ENCODE measurements around the gene TRIOBP. TPM values are rescaled to one million over a fixed set of nuclear protein-coding genes. Genes with fewer than 3 reads are reported as not detected.

TRIOBP gene
- total and polyA plus RNA-seq, 2 of the 4 experiments (the other 2 are of a cell fraction): 46.4 to 69.8 TPM

DNA sequence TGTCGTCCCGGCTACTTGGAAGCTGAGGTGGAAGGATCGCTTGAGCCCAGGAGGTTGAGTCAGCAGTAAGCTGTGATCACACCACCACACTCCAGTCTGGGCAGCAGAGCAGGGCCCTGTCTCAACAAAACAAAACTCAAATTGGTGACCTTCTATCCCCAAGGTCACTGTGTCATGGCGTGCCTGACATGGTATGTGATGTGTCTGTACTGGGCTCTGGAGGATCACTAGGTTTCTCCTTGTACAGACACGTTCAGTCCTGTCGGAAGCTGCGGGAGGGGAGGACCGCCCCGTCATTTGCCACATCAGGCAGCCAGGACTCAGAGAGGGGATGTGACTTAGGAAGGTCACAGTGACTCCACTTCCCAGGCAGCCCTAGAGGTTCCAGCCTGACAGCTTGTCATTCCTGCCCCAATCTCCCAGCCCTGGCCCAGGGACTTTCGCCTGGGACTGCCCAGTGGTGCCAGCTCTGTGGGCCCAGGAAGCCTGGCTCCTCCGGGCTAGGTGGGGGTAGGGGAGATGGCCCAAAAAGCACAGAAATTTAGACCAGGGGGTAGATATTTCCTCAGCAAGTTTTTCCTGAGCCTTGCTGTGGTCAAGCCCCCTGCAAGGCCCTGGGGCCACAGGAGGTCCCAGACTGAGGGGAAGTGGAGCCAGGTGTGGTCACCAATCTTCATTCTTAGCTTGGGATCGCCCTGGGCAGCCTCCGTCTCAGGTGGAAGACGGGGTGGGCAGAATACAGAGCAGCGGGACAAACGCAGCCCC lies 53.2 kb downstream of the TRIOBP start:
- intact Hi-C loops (cut with micrococcal nuclease): no loop called here
- no CpG with 5 or more reads among the region's 16 CpGs for WGBS, 2 experiments (ENCODE audit: extremely low coverage in 2 of 2, insufficient read length in 1 of 2)
- Histone ChIP-seq H2AK5ac (ENCODE audit: low read depth, low read length) (peak overlapping the region; percentile 92), H3K79me1 (ENCODE audit: low read depth in 1 of 2, low read length in 2 of 2) (peaks cover 34 to 81% of the 10 kb centered on the region in 2 experiments), H3K27me3 (ENCODE audit: control insufficient read depth, insufficient read depth, low read length) (no peaks in the 10 kb centered on the region), H4K8ac (ENCODE audit: low read depth in 2 of 2, low read length in 2 of 2) (peak overlapping the region in 1 of 2 experiments; percentile 69; a peak in 1 of 4 replicates), H2BK20ac (ENCODE audit: low read depth, low read length) (peak overlapping the region; percentile 67; the same call in 1 of the 2 replicates), H2AK9ac (replicated peaks; ENCODE audit: low read depth, low read length, poor library complexity) (peak overlapping the region; percentile 73), H4K5ac (ENCODE audit: low read depth, low read length) (peak overlapping the region; percentile 13; the same call in 1 of the 2 replicates), H2BK5ac (ENCODE audit: low read depth, low read length, poor library complexity, severe bottlenecking) (peak overlapping the region; percentile 64), H3K9ac (ENCODE audit: low read depth, low read length) (0 out of 2 replicates have a peak overlapping the region, but pooled peaks have one; percentile 1), H3K4me1 (ENCODE audit: control insufficient read depth, insufficient read depth, low read length) (peaks cover 56% of the 10 kb centered on the region), H3K9me3 (ENCODE audit: control insufficient read depth, insufficient read depth, low read length) (no peaks in the 10 kb centered on the region), H4K91ac (ENCODE audit: insufficient read depth, low read depth, low read length) (peak overlapping the region; percentile 62), H4K20me1 (ENCODE audit: insufficient read depth, low read length) (peaks cover 50% of the 10 kb centered on the region), H3K4ac (ENCODE audit: low read depth, low read length) (peak overlapping the region; percentile 88), H3K23ac (ENCODE audit: low read depth, low read length) (peak overlapping the region; percentile 62), H3K14ac (replicated peaks; ENCODE audit: low read depth, low read length) (peak overlapping the region; percentile 73), H3K9me1 (ENCODE audit: insufficient read depth, low read length) (peaks cover 27% of the 10 kb centered on the region), H3K56ac (ENCODE audit: extremely low read depth, insufficient read depth, low read length) (no peak overlapping the region), H2AFZ (replicated peaks; ENCODE audit: low read length, poor library complexity) (peak overlapping the region; percentile 6), H3K4me3 (ENCODE audit: insufficient read depth, low read depth, low read length) (no peak overlapping the region), H3K27ac (ENCODE audit: insufficient read depth, low read length) (peak overlapping the region; percentile 42), H3K18ac (ENCODE audit: low read depth, low read length) (peak overlapping the region; percentile 26; the same call in 1 of the 2 replicates), H2BK15ac (ENCODE audit: low read depth, low read length) (0 out of 3 replicates have a peak overlapping the region, but pooled peaks have one; percentile 6), H2BK120ac (ENCODE audit: low read depth, low read length) (peak overlapping the region; percentile 56), H3K36me3 (ENCODE audit: control insufficient read depth, insufficient read depth, low read length) (peaks cover 13% of the 10 kb centered on the region), H3K4me2 (ENCODE audit: low read depth, low read length) (peak overlapping the region; percentile 55)
- TF ChIP-seq MAFK (IDR thresholded peaks at IDR 0.05; ENCODE audit: low read depth, low read length) (peak; percentile 69), CHD1 (IDR thresholded peaks at IDR 0.05; ENCODE audit: low read depth, low read length) (no peak)
- ATAC-seq (ENCODE audit: low read depth) (peak; percentile 4; the same call in 1 of the 2 replicates), DNase-seq (peak; percentile 78)
- dilution Hi-C loops (cut with HindIII; ENCODE audit: low sequenced_read_pairs, unreplicated experiment): no loop called here
- POLR2A ChIA-PET (ENCODE audit: unreplicated experiment): interaction anchor here (0.5 to 0.6 kb wide), 2 partner anchors 116 to 190 kb away, joined by 3 read pairs; no protein-coding TSS in a partner anchor
- in situ Hi-C loops (cut with MboI; ENCODE audit: low sequenced_read_pairs): no loop called here
- CTCF ChIA-PET: interaction anchor here (0.6 kb wide), 1 partner anchor 252 kb away, joined by 3 read pairs; no protein-coding TSS in a partner anchor
- BruUV-seq (replicated peaks): TSS peak; percentile 48

All from IMR-90 (cell line).